GM12864 (cell line): ENCODE measurements around the gene RNF8.
A peak's percentile ranks its signal among the peaks of the same experiment; 100 is the strongest.

Source experiments
- DNase-seq: peaks from one replicate; pipeline ENCODE4 v3.0.0-alpha.2; 2011; ENCODE audit warnings: low read depth
- H3K4me3 ChIP-seq: 2 replicates; pipeline ENCODE4 v1.5.1; 2011; ENCODE audit warnings: mild to moderate bottlenecking, low read depth, low read length, control low read depth
- CTCF ChIP-seq: IDR thresholded peaks from 2 replicates; pipeline ENCODE4 v1.5.1; 2011; ENCODE audit warnings: low read depth, mild to moderate bottlenecking, moderate library complexity, low read length, control low read depth, inconsistent platforms; ENCODE audit errors: missing control alignments

Gene RNF8

GRCh38 chr6:37309692-37310091, 44.1 kb upstream of the RNF8 start:
- no peak for DNase-seq
- no peak for TF ChIP-seq CTCF
- no peak overlapping the region for H3K4me3 ChIP-seq

- H3K4me3 ChIP-seq = no peak overlapping the region
- no peak for DNase-seq
- no peak for TF ChIP-seq CTCF
These were observed 42.8 kb upstream of the RNF8 start for GRCh38 chr6:37310966-37311365.

- H3K4me3 ChIP-seq = no peak overlapping the region
- DNase-seq = no peak
- TF ChIP-seq CTCF = no peak
These were observed 41.9 kb upstream of the RNF8 start for GRCh38 chr6:37311741-37312473.

- DNase-seq = no peak
- no peak for TF ChIP-seq CTCF
- H3K4me3 ChIP-seq = no peak overlapping the region
These were observed 39.9 kb upstream of the RNF8 start for GRCh38 chr6:37313723-37314486.

- TF ChIP-seq CTCF = peak; percentile 71
- no peak overlapping the region for H3K4me3 ChIP-seq
- no peak for DNase-seq
These were observed 39.2 kb upstream of the RNF8 start for GRCh38 chr6:37314487-37315156.

GRCh38 chr6:37315157-37315515, 38.6 kb upstream of the RNF8 start:
- no peak overlapping the region for H3K4me3 ChIP-seq
- DNase-seq = no peak
- TF ChIP-seq CTCF = no peak
